Left ventricle myocardium inferior (tissue), 1 donor: ENCODE measurements around the gene SEMA6A. TPM values are rescaled to one million over a fixed set of nuclear protein-coding genes. Genes with fewer than 3 reads are reported as not detected.

ENCODE experiments used
- DNase-seq: peaks from one replicate; pipeline ENCODE4 v3.0.0-alpha.2; 2020
- H3K27ac ChIP-seq: fragments of 200-600 bp; replicated peaks from 2 replicates; pipeline ENCODE4 v1.8.0; 2021
- H3K27me3 ChIP-seq: fragments of 200-600 bp; 2 replicates; pipeline ENCODE4 v1.8.0; 2021; ENCODE audit warnings: low read depth
- H3K36me3 ChIP-seq: fragments of 200-600 bp; 2 replicates; pipeline ENCODE4 v1.8.0; 2021
- H3K4me1 ChIP-seq: fragments of 200-600 bp; 2 replicates; pipeline ENCODE4 v1.8.0; 2021
- H3K4me3 ChIP-seq: fragments of 200-600 bp; 2 replicates; pipeline ENCODE4 v1.8.0; 2021; ENCODE audit warnings: mild to moderate bottlenecking, moderate library complexity
- H3K9me3 ChIP-seq: fragments of 200-600 bp; replicated peaks from 2 replicates; pipeline ENCODE4 v1.8.0; 2021
- CTCF ChIP-seq: fragments of 200-600 bp; IDR thresholded peaks from 2 replicates; pipeline ENCODE4 v1.8.0; 2021; ENCODE audit warnings: antibody characterized with exemption, mild to moderate bottlenecking, borderline replicate concordance
- intact Hi-C: fragments of 100-400 bp; cut with micrococcal nuclease; formaldehyde crosslinking; loops from one replicate; pipeline ENCODE4 v1.11.0; 2022
- total RNA-seq: library from RNA; stranded (reverse); fragmentation: NEBNext Ultra II Directional; extraction: Animal tissue kit (Norgen Biotek cat#: 25700); gene quantifications from one replicate; pipeline ENCODE4 v1.2.1, GENCODE V29; 2021
- donor health status: DM: no; HTN: yes; CAD: no; lungs with severe emphysema.

SEMA6A gene
- total RNA-seq, 1 donor from 2014 or later, result 6.3 TPM

- DNase-seq, result no peak
- H3K27me3 ChIP-seq, result no peaks in the 10 kb centered on the region
- H3K4me3 ChIP-seq, result no peak overlapping the region
- H3K27ac ChIP-seq, result no peak overlapping the region
- no peaks in the 10 kb centered on the region for H3K36me3 ChIP-seq
- TF ChIP-seq CTCF, result no peak
- intact Hi-C loops, result no loop called here
- H3K4me1 ChIP-seq, result peaks cover 3% of the 10 kb centered on the region
- no peaks in the 10 kb centered on the region for H3K9me3 ChIP-seq
Observed at GRCh38 chr5:116600876-116601275, 26.3 kb upstream of the SEMA6A start.

DNA sequence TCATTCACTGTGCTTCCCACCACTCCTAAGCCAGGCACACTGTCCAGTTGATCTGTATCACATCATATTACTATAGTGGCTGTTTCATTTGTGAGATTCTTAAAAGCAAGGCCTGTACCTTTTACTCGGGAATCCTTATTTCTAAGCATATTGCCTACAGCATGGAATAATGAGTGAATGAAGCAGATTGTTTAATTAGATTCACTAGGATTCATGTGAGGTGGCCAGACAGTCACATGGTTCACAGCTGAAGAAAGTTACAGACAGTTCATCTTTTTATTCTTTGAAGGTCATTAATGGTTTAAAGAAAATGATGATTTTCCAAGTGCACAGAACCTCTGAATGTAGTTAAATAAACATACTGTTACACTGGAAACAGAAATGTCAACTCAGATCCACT, 24.3 kb upstream of the SEMA6A start:
- no peak for DNase-seq
- TF ChIP-seq CTCF, result no peak
- intact Hi-C loops, result no loop called here
- Histone ChIP-seq H3K4me3 (no peak overlapping the region), H3K9me3 (no peaks in the 10 kb centered on the region), H3K27me3 (no peaks in the 10 kb centered on the region), H3K4me1 (peaks cover 6% of the 10 kb centered on the region), H3K36me3 (no peaks in the 10 kb centered on the region), H3K27ac (no peak overlapping the region)

DNA sequence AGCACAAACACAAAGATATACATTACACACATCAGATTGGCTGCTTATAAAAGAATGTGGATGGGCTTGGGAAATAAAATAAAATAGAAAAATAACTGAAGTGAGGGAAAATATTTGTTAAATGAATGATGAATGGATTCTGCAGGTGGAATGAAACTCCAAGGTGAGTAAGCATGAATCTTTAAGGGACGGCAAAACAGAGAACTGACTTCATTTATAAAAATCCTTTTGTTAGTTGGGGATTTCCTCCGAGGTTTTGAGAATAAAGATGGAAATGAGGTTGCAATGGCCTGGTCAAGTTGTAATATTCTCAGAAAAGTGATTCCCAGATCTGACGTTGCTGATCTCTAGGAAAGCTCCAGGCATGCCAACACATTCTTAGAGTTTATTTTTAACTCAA, 20.9 kb upstream of the SEMA6A start:
- no peak for TF ChIP-seq CTCF
- Histone ChIP-seq H3K4me3 (no peak overlapping the region), H3K9me3 (peaks cover 7% of the 10 kb centered on the region), H3K36me3 (no peaks in the 10 kb centered on the region), H3K4me1 (peaks cover 6% of the 10 kb centered on the region), H3K27ac (no peak overlapping the region), H3K27me3 (no peaks in the 10 kb centered on the region)
- intact Hi-C loops, result no loop called here
- no peak for DNase-seq

DNA sequence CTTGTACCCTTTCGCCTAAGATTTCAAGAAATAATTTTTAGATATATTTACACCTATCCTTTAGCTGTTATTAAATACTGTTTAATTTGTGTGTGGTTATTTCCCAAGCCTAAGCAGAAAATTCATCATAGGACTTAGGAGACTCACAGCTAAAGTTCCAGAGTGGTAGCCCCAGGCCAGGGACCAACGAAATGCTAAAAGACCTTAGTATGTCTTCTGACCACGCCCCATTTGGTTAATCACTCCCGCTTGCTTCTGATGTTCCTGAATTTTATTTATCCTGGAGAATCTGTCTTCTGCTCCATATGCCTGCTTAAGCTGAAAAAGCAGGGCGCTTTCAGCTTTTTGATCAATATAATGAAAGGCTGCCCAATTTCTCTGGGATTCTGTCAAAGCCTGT, 18.7 kb upstream of the SEMA6A start:
- Histone ChIP-seq H3K27me3 (no peaks in the 10 kb centered on the region), H3K9me3 (peaks cover 10% of the 10 kb centered on the region), H3K4me3 (no peak overlapping the region), H3K4me1 (peaks cover 6% of the 10 kb centered on the region), H3K36me3 (no peaks in the 10 kb centered on the region), H3K27ac (no peak overlapping the region)
- no peak for DNase-seq
- no peak for TF ChIP-seq CTCF
- intact Hi-C loops, result no loop called here

- H3K27ac ChIP-seq, result no peak overlapping the region
- H3K4me1 ChIP-seq, result no peaks in the 10 kb centered on the region
- no peaks in the 10 kb centered on the region for H3K36me3 ChIP-seq
- H3K27me3 ChIP-seq, result no peaks in the 10 kb centered on the region
- intact Hi-C loops, result no loop called here
- H3K9me3 ChIP-seq, result peaks cover under 1% of the 10 kb centered on the region
- H3K4me3 ChIP-seq, result no peak overlapping the region
- no peak for TF ChIP-seq CTCF
- no peak for DNase-seq
Observed at GRCh38 chr5:116585227-116585626, 10.6 kb upstream of the SEMA6A start.

DNA sequence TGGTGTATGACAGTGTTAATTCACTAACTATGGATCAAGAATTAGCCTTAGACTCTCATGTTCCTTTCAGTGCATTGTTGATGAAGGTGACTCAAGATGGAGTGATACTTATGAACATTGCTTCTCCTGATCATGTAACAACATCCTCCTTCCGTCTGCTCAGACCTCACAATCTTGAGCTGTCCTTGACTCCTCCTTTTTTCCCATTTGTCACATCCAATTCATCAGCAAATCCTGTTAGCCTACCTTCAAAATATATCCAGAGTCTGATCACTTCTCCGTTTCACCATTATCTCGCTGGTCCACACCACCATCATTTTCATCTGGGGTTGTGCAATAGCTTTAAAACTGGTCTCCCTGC, 9.2 kb upstream of the SEMA6A start:
- no peak for TF ChIP-seq CTCF
- H3K36me3 ChIP-seq, result no peaks in the 10 kb centered on the region
- no peak overlapping the region for H3K27ac ChIP-seq
- H3K4me1 ChIP-seq, result no peaks in the 10 kb centered on the region
- no peak for DNase-seq
- H3K9me3 ChIP-seq, result no peaks in the 10 kb centered on the region
- no peaks in the 10 kb centered on the region for H3K27me3 ChIP-seq
- H3K4me3 ChIP-seq, result no peak overlapping the region
- intact Hi-C loops, result no loop called here
